Measurements from ENCODE around the gene ARRDC1. TPM values are rescaled to one million over a fixed set of nuclear protein-coding genes. Genes with fewer than 3 reads are reported as not detected.

The ARRDC1 gene
- total and polyA plus RNA-seq, 9 of the 15 experiments (the other 6 are each of a cell fraction or from before 2014, with no cell fraction given): 0.21 to 45.3 (median 18.6) TPM

GRCh38 chr9:137590469-137591383 is 14.8 kb upstream of the ARRDC1 start, which contains the start of gene ZMYND19 (continued):
- TF ChIP-seq, protein P1, sequence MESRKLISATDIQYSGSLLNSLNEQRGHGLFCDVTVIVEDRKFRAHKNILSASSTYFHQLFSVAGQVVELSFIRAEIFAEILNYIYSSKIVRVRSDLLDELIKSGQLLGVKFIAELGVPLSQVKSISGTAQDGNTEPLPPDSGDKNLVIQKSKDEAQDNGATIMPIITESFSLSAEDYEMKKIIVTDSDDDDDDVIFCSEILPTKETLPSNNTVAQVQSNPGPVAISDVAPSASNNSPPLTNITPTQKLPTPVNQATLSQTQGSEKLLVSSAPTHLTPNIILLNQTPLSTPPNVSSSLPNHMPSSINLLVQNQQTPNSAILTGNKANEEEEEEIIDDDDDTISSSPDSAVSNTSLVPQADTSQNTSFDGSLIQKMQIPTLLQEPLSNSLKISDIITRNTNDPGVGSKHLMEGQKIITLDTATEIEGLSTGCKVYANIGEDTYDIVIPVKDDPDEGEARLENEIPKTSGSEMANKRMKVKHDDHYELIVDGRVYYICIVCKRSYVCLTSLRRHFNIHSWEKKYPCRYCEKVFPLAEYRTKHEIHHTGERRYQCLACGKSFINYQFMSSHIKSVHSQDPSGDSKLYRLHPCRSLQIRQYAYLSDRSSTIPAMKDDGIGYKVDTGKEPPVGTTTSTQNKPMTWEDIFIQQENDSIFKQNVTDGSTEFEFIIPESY (CRISPR knock-in tag; IDR thresholded peaks at IDR 0.05): 0 out of 2 replicates have a peak, but pooled peaks have one; percentile 23
- no peak for TF ChIP-seq SNIP1 (IDR thresholded peaks at IDR 0.05; ENCODE audit: low read depth)
- peak; percentile 76 for TF ChIP-seq RBFOX2 (IDR thresholded peaks at IDR 0.05; ENCODE audit: low read depth, low read length)
- no peak for TF ChIP-seq CREB5 (CRISPR knock-in tag; IDR thresholded peaks at IDR 0.05)
- no peak for TF ChIP-seq HDGF (IDR thresholded peaks at IDR 0.05)
- no peak for TF ChIP-seq SAFB (IDR thresholded peaks at IDR 0.05; ENCODE audit: borderline replicate concordance, low read depth, low read length)
- no peak for TF ChIP-seq HLTF (IDR thresholded peaks at IDR 0.05)
- no peak for TF ChIP-seq ZNF644 (tag; IDR thresholded peaks at IDR 0.05; ENCODE audit: low read depth)
- TF ChIP-seq SMARCE1 (IDR thresholded peaks at IDR 0.05): no peak
- TF ChIP-seq BRCA1 (IDR thresholded peaks at IDR 0.05): no peak
- no peak for TF ChIP-seq BRCA1 (CRISPR knock-in tag; IDR thresholded peaks at IDR 0.05)
- no peak for TF ChIP-seq EZH2 (IDR thresholded peaks at IDR 0.05; ENCODE audit: borderline replicate concordance, low read depth, low read length)
- TF ChIP-seq MCM5 (IDR thresholded peaks at IDR 0.05; ENCODE audit: low read depth): no peak
- TF ChIP-seq ZBTB11 (CRISPR knock-in tag; IDR thresholded peaks at IDR 0.05): no peak
- TF ChIP-seq KAT7 (CRISPR knock-in tag; IDR thresholded peaks at IDR 0.05; ENCODE audit: borderline replicate concordance): no peak
- TF ChIP-seq GABPB1 (CRISPR knock-in tag; IDR thresholded peaks at IDR 0.05): 0 out of 2 replicates have a peak, but pooled peaks have one; percentile 37
- no peak for TF ChIP-seq COPS2 (conservative IDR thresholded peaks at IDR 0.05)
- no peak for TF ChIP-seq ZNF146 (CRISPR knock-in tag; IDR thresholded peaks at IDR 0.05; ENCODE audit: unreplicated experiment)
- TF ChIP-seq, protein P2, sequence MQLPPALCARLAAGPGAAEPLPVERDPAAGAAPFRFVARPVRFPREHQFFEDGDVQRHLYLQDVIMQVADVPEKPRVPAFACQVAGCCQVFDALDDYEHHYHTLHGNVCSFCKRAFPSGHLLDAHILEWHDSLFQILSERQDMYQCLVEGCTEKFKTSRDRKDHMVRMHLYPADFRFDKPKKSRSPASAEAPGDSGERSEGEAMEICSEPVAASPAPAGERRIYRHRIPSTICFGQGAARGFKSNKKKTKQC (CRISPR knock-in tag; IDR thresholded peaks at IDR 0.05): no peak
- no peak for TF ChIP-seq E2F3 (CRISPR knock-in tag; IDR thresholded peaks at IDR 0.05)
- no peak for TF ChIP-seq ZNF436 (CRISPR knock-in tag; IDR thresholded peaks at IDR 0.05)

Data from K562 (cell line).